ENCODE data around the gene THAP10.
A peak's percentile ranks its signal among the peaks of the same experiment; 100 is the strongest.

- no peak for TF ChIP-seq POLR2A (IDR thresholded peaks at IDR 0.05)
- TF ChIP-seq CTCF (IDR thresholded peaks at IDR 0.05) = peak in 5 of 6 experiments; percentile 27 to 65 (median 55)
These were observed 17.0 kb downstream of the THAP10 start for GRCh38 chr15:70875001-70875782.

Data from thyroid gland (tissue), 4 donors.